DND-41 (cell line): ENCODE measurements around the gene TTLL5.

Source experiments
- ATAC-seq: fragments of 200-7000 bp; cut with Tn5 transposase; 3 replicates; pipeline ENCODE4 v1.9.1; 2021; ENCODE audit warnings: low read depth; ENCODE audit not compliant: insufficient read depth
- DNase-seq: peaks from one replicate; pipeline ENCODE4 v3.0.0-alpha.2; 2020
- H2AFZ ChIP-seq: 2 replicates; pipeline ENCODE4 v1.6.0; 2012; ENCODE audit warnings: low read depth, low read length
- H3K27ac ChIP-seq: 2 replicates; pipeline ENCODE4 v1.5.1; 2012; ENCODE audit warnings: low read length, inconsistent platforms
- H3K27me3 ChIP-seq: fragments of 200-600 bp; sonication (generic); 2 replicates; pipeline ENCODE4 v1.6.0; 2012; ENCODE audit warnings: low read length, mild to moderate bottlenecking, inconsistent platforms; ENCODE audit not compliant: insufficient read depth, poor library complexity
- H3K36me3 ChIP-seq: 2 replicates; pipeline ENCODE4 v1.5.1; 2012; ENCODE audit warnings: low read length, inconsistent platforms; ENCODE audit not compliant: insufficient read depth
- H3K4me1 ChIP-seq: 2 replicates; pipeline ENCODE4 v1.5.1; 2012; ENCODE audit warnings: mild to moderate bottlenecking, low read length; ENCODE audit not compliant: insufficient read depth
- H3K4me2 ChIP-seq: 2 replicates; pipeline ENCODE4 v1.6.0; 2012; ENCODE audit warnings: mild to moderate bottlenecking, moderate library complexity, low read length, inconsistent platforms; ENCODE audit not compliant: insufficient read depth
- H3K4me3 ChIP-seq, 2 experiments: fragments of 200-600 bp in 1 of 2; shearing (Covaris generic) in 1 of 2; 2 replicates each; pipeline ENCODE4 v1.5.1; 2012 to 2016; ENCODE audit warnings: inconsistent platforms in 2 of 2, low read length in 2 of 2, mild to moderate bottlenecking in 2 of 2, low read depth in 1 of 2, moderate library complexity in 1 of 2
- H3K79me2 ChIP-seq: 2 replicates; pipeline ENCODE4 v1.6.0; 2012; ENCODE audit warnings: low read length, inconsistent platforms; ENCODE audit not compliant: insufficient read depth
- H3K9ac ChIP-seq: 2 replicates; pipeline ENCODE4 v1.6.0; 2012; ENCODE audit warnings: low read depth, mild to moderate bottlenecking, inconsistent platforms, low read length, moderate library complexity
- H3K9me3 ChIP-seq: 2 replicates; pipeline ENCODE4 v1.5.1; 2012; ENCODE audit warnings: low read length, moderate library complexity, mild to moderate bottlenecking, inconsistent platforms; ENCODE audit not compliant: insufficient read depth, severe bottlenecking
- H4K20me1 ChIP-seq: 2 replicates; pipeline ENCODE4 v1.6.0; 2012; ENCODE audit warnings: low read length; ENCODE audit not compliant: insufficient read depth
- CTCF ChIP-seq: IDR thresholded peaks from 2 replicates; pipeline ENCODE4 v1.5.1; 2012; ENCODE audit warnings: borderline replicate concordance, low read length, moderate library complexity, mild to moderate bottlenecking; ENCODE audit not compliant: poor library complexity, severe bottlenecking; ENCODE audit errors: extremely low read depth
- EZH2 ChIP-seq: IDR thresholded peaks from 3 replicates; pipeline ENCODE4 v1.6.1; 2012; ENCODE audit warnings: borderline replicate concordance, low read depth, mild to moderate bottlenecking, moderate library complexity, low read length, inconsistent platforms; ENCODE audit not compliant: severe bottlenecking

Gene TTLL5

DNA sequence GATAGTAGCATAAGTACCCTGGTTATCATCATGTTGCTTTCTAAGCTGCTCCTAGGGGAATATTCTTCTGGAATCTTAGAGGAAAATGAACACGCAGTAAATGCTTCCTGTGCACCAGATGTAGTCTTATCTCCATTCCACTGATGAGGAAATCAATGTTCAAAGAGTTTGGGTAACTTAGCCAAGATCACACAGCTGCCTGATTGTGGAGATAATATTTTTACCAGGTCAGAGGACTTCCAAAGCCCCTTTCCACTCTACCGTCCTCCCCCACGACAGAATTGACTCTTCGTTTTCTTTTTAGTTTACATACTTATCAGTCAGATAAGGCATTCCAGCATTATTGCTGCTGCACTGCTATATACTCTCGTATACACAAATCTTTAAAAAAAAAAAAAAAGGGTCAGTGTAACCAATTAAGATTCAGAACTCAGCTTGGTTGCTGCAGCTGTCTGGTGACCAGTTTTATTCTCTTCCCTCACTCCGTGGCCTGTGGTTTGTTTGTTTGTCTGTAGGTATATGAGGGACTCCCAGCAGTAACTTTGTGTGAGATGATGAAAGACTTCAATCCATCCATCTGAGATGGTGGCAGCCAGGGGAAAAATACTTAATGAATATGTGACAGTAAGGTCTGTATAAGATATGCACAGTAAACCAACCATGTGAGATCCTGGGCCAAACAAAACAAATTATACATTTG lies 210.3 kb downstream of the TTLL5 start:
- H2AFZ ChIP-seq, result no peak overlapping the region
- TF ChIP-seq EZH2 (no peak), CTCF (no peak)
- no peak overlapping the region for H3K4me3 ChIP-seq
- no peaks in the 10 kb centered on the region for H4K20me1 ChIP-seq
- no peaks in the 10 kb centered on the region for H3K79me2 ChIP-seq
- DNase-seq (peak; percentile 52), ATAC-seq (peak; percentile 90)
- H3K36me3 ChIP-seq, result peaks cover 5% of the 10 kb centered on the region; the same call in 1 of the 2 replicates
- no peak overlapping the region for H3K4me2 ChIP-seq
- peaks cover 9% of the 10 kb centered on the region; the same call in 1 of the 2 replicates for H3K4me1 ChIP-seq
- H3K9ac ChIP-seq, result no peak overlapping the region
- no peaks in the 10 kb centered on the region for H3K27me3 ChIP-seq
- no peaks in the 10 kb centered on the region for H3K9me3 ChIP-seq
- no peak overlapping the region for H3K27ac ChIP-seq

DNA sequence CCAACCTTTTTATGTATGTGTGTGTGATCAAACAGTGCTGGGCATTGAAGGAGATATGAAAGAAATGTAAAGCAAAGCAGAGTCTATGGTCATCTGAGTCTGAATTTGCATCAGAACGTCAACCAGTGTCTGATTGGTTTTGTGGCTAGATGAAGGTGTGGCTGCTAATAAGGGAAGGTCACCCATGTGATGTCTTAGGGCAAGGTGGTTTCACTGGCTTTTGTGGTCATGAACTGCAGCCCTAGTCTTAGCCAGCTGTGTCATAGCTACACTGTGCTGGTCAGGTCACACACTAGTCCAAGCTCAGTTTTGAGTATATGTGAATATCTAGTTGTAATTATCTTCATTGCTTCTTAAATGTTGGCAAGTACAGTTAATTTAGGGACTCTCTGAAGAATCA lies 214.9 kb downstream of the TTLL5 start:
- no peak overlapping the region for H2AFZ ChIP-seq
- no peak for ATAC-seq

DNA sequence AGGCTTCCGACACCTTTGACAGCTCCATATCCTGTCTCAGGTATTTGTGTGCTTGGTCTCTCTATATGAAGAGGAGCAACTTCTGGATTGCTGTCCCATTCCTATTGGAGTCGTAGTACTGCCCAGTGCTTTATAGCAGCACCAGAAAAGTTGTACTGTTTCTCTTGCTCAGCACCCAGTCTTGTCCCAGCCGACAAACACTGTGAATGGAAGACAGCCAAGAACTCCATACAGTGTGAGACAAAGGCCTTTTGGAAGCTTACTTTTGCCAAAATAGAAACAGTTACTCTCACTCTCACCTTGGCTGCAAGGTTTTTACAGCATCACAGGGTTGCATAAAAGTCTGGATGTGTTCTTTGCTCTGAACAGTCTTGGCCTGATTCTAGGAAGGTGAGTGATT lies 215.5 kb downstream of the TTLL5 start:
- Histone ChIP-seq H3K9ac (no peak overlapping the region), H3K4me3 (no peak overlapping the region), H3K4me1 (peaks cover 3% of the 10 kb centered on the region; the same call in 1 of the 2 replicates), H3K27me3 (no peaks in the 10 kb centered on the region), H3K36me3 (peaks cover 6% of the 10 kb centered on the region; the same call in 1 of the 2 replicates), H2AFZ (no peak overlapping the region), H4K20me1 (no peaks in the 10 kb centered on the region), H3K9me3 (no peaks in the 10 kb centered on the region), H3K79me2 (no peaks in the 10 kb centered on the region), H3K27ac (no peak overlapping the region), H3K4me2 (no peak overlapping the region)
- no peak for TF ChIP-seq CTCF
- TF ChIP-seq EZH2, result no peak
- DNase-seq, result no peak
- no peak for ATAC-seq

More for the DNA sequence above, 214.9 kb downstream of the TTLL5 start:
- Histone ChIP-seq H3K4me3 (no peak overlapping the region), H3K9me3 (no peaks in the 10 kb centered on the region), H3K27ac (no peak overlapping the region), H3K4me2 (no peak overlapping the region), H3K9ac (no peak overlapping the region), H4K20me1 (no peaks in the 10 kb centered on the region), H3K36me3 (peaks cover 7% of the 10 kb centered on the region; the same call in 1 of the 2 replicates), H3K79me2 (no peaks in the 10 kb centered on the region), H3K27me3 (no peaks in the 10 kb centered on the region), H3K4me1 (peaks cover 9% of the 10 kb centered on the region; the same call in 1 of the 2 replicates)
- no peak for DNase-seq
- no peak for TF ChIP-seq EZH2
- no peak for TF ChIP-seq CTCF
